NCI-H446 treated with DMSO at 0.1 percent for 48 hours (cell line): Measurements from ENCODE around the gene ZNF554.
"Not testable (repeated sequence)": the region's sequence is repeated elsewhere in the genome, so short reads cannot be mapped to it uniquely, and the experiment has no call there.

Experiments used
- DNase-seq: peaks from one replicate; lab custom pipeline; 2025; lab: John Stamatoyannopoulos, UW

ZNF554 gene

GRCh38 chr19:2790557-2791271 lies 29.0 kb upstream of the ZNF554 start:
- no peak for DNase-seq

GRCh38 chr19:2791440-2791839 lies 28.2 kb upstream of the ZNF554 start:
- DNase-seq, result no peak

- no peak for DNase-seq
Measured at GRCh38 chr19:2791876-2792275, 27.8 kb upstream of the ZNF554 start.

- not testable (repeated sequence) for DNase-seq
Measured at GRCh38 chr19:2792666-2793065, 27.0 kb upstream of the ZNF554 start.

GRCh38 chr19:2793126-2793525 lies 26.5 kb upstream of the ZNF554 start:
- no peak for DNase-seq

- DNase-seq, result no peak
Measured at GRCh38 chr19:2793577-2793976, 26.1 kb upstream of the ZNF554 start.

- DNase-seq, result no peak
Measured at GRCh38 chr19:2795827-2796658, 23.6 kb upstream of the ZNF554 start.

GRCh38 chr19:2796659-2797266 lies 22.9 kb upstream of the ZNF554 start:
- DNase-seq, result no peak

- no peak for DNase-seq
Measured at GRCh38 chr19:2797280-2797679, 22.4 kb upstream of the ZNF554 start.

- no peak for DNase-seq
Measured at GRCh38 chr19:2798158-2798685, 21.4 kb upstream of the ZNF554 start.

- DNase-seq, result no peak
Measured at GRCh38 chr19:2798733-2799132, 20.9 kb upstream of the ZNF554 start.

- DNase-seq, result no peak
Measured at GRCh38 chr19:2799273-2800020, 20.2 kb upstream of the ZNF554 start.

- DNase-seq, result no peak
Measured at GRCh38 chr19:2800506-2800905, 19.2 kb upstream of the ZNF554 start.

GRCh38 chr19:2802826-2803225 lies 16.8 kb upstream of the ZNF554 start:
- DNase-seq, result no peak

GRCh38 chr19:2803486-2804155 lies 16.0 kb upstream of the ZNF554 start:
- DNase-seq, result no peak

- DNase-seq, result no peak
Measured at GRCh38 chr19:2804156-2805004, 15.3 kb upstream of the ZNF554 start.

- DNase-seq, result no peak
Measured at GRCh38 chr19:2805261-2805900, 14.3 kb upstream of the ZNF554 start.

GRCh38 chr19:2805991-2806649 lies 13.5 kb upstream of the ZNF554 start:
- DNase-seq, result no peak

- DNase-seq, result no peak
Measured at GRCh38 chr19:2806736-2807378, 12.8 kb upstream of the ZNF554 start.
